GM20000 (cell line): Measurements from ENCODE around the gene ANO10.

Experiments
- DNase-seq: peaks from one replicate; pipeline ENCODE4 v3.0.0; 2012; ENCODE audit warnings: low spot score
- CTCF ChIP-seq: IDR thresholded peaks from 2 replicates; pipeline ENCODE4 v1.5.1; 2012; ENCODE audit warnings: mild to moderate bottlenecking, control low read depth; ENCODE audit errors: extremely low read depth, missing control alignments

ANO10 gene

DNA sequence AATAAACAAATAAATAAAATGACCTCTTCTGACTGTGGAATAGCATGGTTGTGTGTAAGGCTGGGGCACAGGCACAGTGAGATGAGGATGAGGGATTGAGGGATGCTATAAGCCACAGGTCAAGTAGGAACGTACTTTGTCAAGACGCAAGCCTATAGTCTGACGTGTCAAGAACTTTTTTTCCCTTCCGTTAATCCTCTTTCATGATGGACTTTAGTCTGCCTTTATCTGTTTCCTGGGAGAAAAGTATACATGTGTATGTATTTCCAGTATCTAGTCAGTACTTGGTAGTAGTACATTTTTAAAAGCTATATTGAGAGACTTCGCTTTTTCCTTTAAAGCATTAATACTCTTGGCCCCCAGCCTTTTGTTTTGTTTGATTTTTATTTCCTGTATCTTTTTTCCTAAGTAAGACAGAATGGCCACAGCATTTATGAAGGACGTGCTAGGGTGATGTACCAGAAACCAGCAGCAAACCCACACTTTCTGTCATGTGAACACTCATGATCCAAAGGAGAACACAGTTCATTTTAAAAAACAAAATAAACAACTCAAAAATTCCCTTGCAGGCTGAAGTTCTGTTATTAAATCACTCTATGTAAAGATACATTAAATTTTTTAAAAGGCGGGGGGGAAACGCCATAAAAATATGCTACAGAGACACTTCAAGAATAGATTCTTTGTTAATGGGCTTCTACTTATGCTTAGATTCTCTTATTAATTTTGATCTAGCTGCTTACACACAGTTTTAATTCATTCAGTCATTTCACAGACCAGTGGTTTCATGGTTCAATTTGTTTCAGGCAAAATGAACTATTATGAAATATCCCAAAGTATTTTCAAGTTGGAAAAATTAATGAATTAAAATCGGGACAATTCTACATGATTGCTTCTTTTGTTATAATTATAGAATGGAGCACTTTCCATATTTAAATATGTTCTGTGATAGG is 220.8 kb downstream of the ANO10 start:
- TF ChIP-seq CTCF: no peak
- no peak for DNase-seq

- TF ChIP-seq CTCF: no peak
- DNase-seq: no peak
Measured at GRCh38 chr3:43400167-43400566, 221.6 kb downstream of the ANO10 start.

- DNase-seq: no peak
- TF ChIP-seq CTCF: no peak
Measured at GRCh38 chr3:43399034-43399433, 222.8 kb downstream of the ANO10 start.

- no peak for DNase-seq
- no peak for TF ChIP-seq CTCF
Measured at GRCh38 chr3:43394041-43394554, 227.7 kb downstream of the ANO10 start.

- no peak for TF ChIP-seq CTCF
- DNase-seq: no peak
Measured at GRCh38 chr3:43391621-43392020, 230.2 kb downstream of the ANO10 start.

DNA sequence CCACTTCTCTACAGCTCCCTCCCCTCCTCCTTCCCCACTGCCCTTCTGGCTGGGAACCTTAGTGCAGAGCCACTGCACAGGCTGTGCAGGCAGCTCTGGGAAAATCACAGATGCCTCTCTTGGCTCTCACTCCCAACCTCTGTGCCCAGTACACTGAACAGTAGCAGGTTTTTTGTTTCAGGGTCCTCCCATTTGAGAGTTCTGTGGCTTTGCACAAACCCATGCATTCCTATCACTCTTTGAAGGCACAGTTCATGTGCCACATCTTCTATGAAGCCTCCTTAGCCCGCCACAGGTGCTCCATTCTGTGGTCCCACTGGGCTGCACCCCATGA is 231.6 kb downstream of the ANO10 start:
- DNase-seq: no peak
- TF ChIP-seq CTCF: no peak

- no peak for TF ChIP-seq CTCF
- DNase-seq: no peak
Measured at GRCh38 chr3:43389388-43390254, 232.2 kb downstream of the ANO10 start.
